ENCODE results near the gene SH2D5. TPM values are rescaled to one million over a fixed set of nuclear protein-coding genes. Genes with fewer than 3 reads are reported as not detected.
A peak's percentile ranks its signal among the peaks of the same experiment; 100 is the strongest.

The SH2D5 gene
- total and polyA plus RNA-seq, 3 experiments from 2014 or later = 0.13 to 0.24 TPM; not detected in 1

GRCh38 chr1:20708891-20709290 is 23.6 kb downstream of the SH2D5 start:
- Histone ChIP-seq H3K9me3 (ENCODE audit: low read length) (no peaks in the 10 kb centered on the region), H3K4me1 (ENCODE audit: insufficient read depth, low read length) (no peaks in the 10 kb centered on the region), H3K27me3 (ENCODE audit: insufficient read depth, low read length, poor library complexity, severe bottlenecking) (no peaks in the 10 kb centered on the region), H3K36me3 (ENCODE audit: insufficient read depth, low read length) (no peaks in the 10 kb centered on the region), H3K27ac (ENCODE audit: low read depth, low read length) (no peak overlapping the region), H3K4me3 (ENCODE audit: low read length) (no peak overlapping the region)
- H3K9me3 Mint-ChIP-seq = no peaks in the 10 kb centered on the region
- CTCF ChIA-PET = interaction anchor here (3.8 kb wide), 1 partner anchor 12 kb away, joined by 24 read pairs; no protein-coding TSS in a partner anchor
- no peak for DNase-seq
- peaks cover 4 to 8% of the 10 kb centered on the region in 2 donors for H3K27me3 Mint-ChIP-seq
- H3K4me1 Mint-ChIP-seq = no peaks in the 10 kb centered on the region
- H3K36me3 Mint-ChIP-seq = no peaks in the 10 kb centered on the region
- H3K4me3 Mint-ChIP-seq = no peak overlapping the region
- POLR2A ChIA-PET = no interaction called here
- no peak overlapping the region for H3K27ac Mint-ChIP-seq

GRCh38 chr1:20708057-20708456 is 24.4 kb downstream of the SH2D5 start:
- H3K36me3 Mint-ChIP-seq = no peaks in the 10 kb centered on the region
- no peak overlapping the region for H3K4me3 Mint-ChIP-seq
- DNase-seq = no peak
- H3K27ac Mint-ChIP-seq = no peak overlapping the region
- Histone ChIP-seq H3K36me3 (ENCODE audit: insufficient read depth, low read length) (no peaks in the 10 kb centered on the region), H3K9me3 (ENCODE audit: low read length) (no peaks in the 10 kb centered on the region), H3K4me1 (ENCODE audit: insufficient read depth, low read length) (no peaks in the 10 kb centered on the region), H3K27me3 (ENCODE audit: insufficient read depth, low read length, poor library complexity, severe bottlenecking) (no peaks in the 10 kb centered on the region), H3K4me3 (ENCODE audit: low read length) (no peak overlapping the region), H3K27ac (ENCODE audit: low read depth, low read length) (no peak overlapping the region)
- no peaks in the 10 kb centered on the region for H3K4me1 Mint-ChIP-seq
- H3K27me3 Mint-ChIP-seq = peaks cover 2 to 4% of the 10 kb centered on the region in 2 donors
- POLR2A ChIA-PET = no interaction called here
- CTCF ChIA-PET = interaction anchor here (1.0 to 3.8 kb wide), 2 partner anchors 12 to 21 kb away, joined by 3 to 24 read pairs; no protein-coding TSS in a partner anchor
- no peaks in the 10 kb centered on the region for H3K9me3 Mint-ChIP-seq

GRCh38 chr1:20706841-20707240 is 25.7 kb downstream of the SH2D5 start:
- H3K4me3 Mint-ChIP-seq = no peak overlapping the region
- CTCF ChIA-PET = interaction anchor here (1.0 to 3.8 kb wide), 2 partner anchors 10 to 20 kb away, joined by 3 to 24 read pairs; no protein-coding TSS in a partner anchor
- Histone ChIP-seq H3K27me3 (ENCODE audit: insufficient read depth, low read length, poor library complexity, severe bottlenecking) (no peaks in the 10 kb centered on the region), H3K27ac (ENCODE audit: low read depth, low read length) (no peak overlapping the region), H3K4me3 (ENCODE audit: low read length) (no peak overlapping the region), H3K9me3 (ENCODE audit: low read length) (no peaks in the 10 kb centered on the region), H3K4me1 (ENCODE audit: insufficient read depth, low read length) (no peaks in the 10 kb centered on the region), H3K36me3 (ENCODE audit: insufficient read depth, low read length) (no peaks in the 10 kb centered on the region)
- peaks cover 2 to 4% of the 10 kb centered on the region in 2 donors for H3K27me3 Mint-ChIP-seq
- H3K27ac Mint-ChIP-seq = no peak overlapping the region
- H3K4me1 Mint-ChIP-seq = no peaks in the 10 kb centered on the region
- no peaks in the 10 kb centered on the region for H3K9me3 Mint-ChIP-seq
- no peak for DNase-seq
- POLR2A ChIA-PET = no interaction called here
- no peaks in the 10 kb centered on the region for H3K36me3 Mint-ChIP-seq

- Histone ChIP-seq H3K4me1 (ENCODE audit: insufficient read depth, low read length) (no peaks in the 10 kb centered on the region), H3K4me3 (ENCODE audit: low read length) (no peak overlapping the region), H3K36me3 (ENCODE audit: insufficient read depth, low read length) (no peaks in the 10 kb centered on the region), H3K27me3 (ENCODE audit: insufficient read depth, low read length, poor library complexity, severe bottlenecking) (no peaks in the 10 kb centered on the region), H3K27ac (ENCODE audit: low read depth, low read length) (no peak overlapping the region), H3K9me3 (ENCODE audit: low read length) (no peaks in the 10 kb centered on the region)
- H3K4me3 Mint-ChIP-seq = no peak overlapping the region
- no peak overlapping the region for H3K27ac Mint-ChIP-seq
- ChIA-PET POLR2A (no interaction called here), CTCF (interaction anchor here (3.8 kb wide), 1 partner anchor 9 kb away, joined by 24 read pairs; no protein-coding TSS in a partner anchor)
- H3K4me1 Mint-ChIP-seq = no peaks in the 10 kb centered on the region
- no peak for DNase-seq
- peaks cover 0 to 1% (median 0%) of the 10 kb centered on the region in 3 donors for H3K36me3 Mint-ChIP-seq
- H3K27me3 Mint-ChIP-seq = no peaks in the 10 kb centered on the region
- no peaks in the 10 kb centered on the region for H3K9me3 Mint-ChIP-seq
These were observed 27.2 kb downstream of the SH2D5 start for GRCh38 chr1:20705203-20705755.

GRCh38 chr1:20704390-20705202 is 27.9 kb downstream of the SH2D5 start:
- ChIA-PET POLR2A (no interaction called here), CTCF (no interaction called here)
- H3K4me3 ChIP-seq (ENCODE audit: low read length) = no peak overlapping the region
- Mint-ChIP-seq H3K36me3 (peaks cover 0 to 1% (median 0%) of the 10 kb centered on the region in 3 donors), H3K9me3 (no peaks in the 10 kb centered on the region), H3K4me3 (no peak overlapping the region), H3K4me1 (no peaks in the 10 kb centered on the region), H3K27ac (no peak overlapping the region), H3K27me3 (no peaks in the 10 kb centered on the region)
- no peaks in the 10 kb centered on the region for H3K36me3 ChIP-seq (ENCODE audit: insufficient read depth, low read length)
- H3K4me1 ChIP-seq (ENCODE audit: insufficient read depth, low read length) = no peaks in the 10 kb centered on the region
- H3K27me3 ChIP-seq (ENCODE audit: insufficient read depth, low read length, poor library complexity, severe bottlenecking) = no peaks in the 10 kb centered on the region
- H3K9me3 ChIP-seq (ENCODE audit: low read length) = no peaks in the 10 kb centered on the region
- DNase-seq = no peak
- no peak overlapping the region for H3K27ac ChIP-seq (ENCODE audit: low read depth, low read length)

GRCh38 chr1:20703124-20703756 is 29.3 kb downstream of the SH2D5 start:
- Histone ChIP-seq H3K4me1 (ENCODE audit: insufficient read depth, low read length) (no peaks in the 10 kb centered on the region), H3K27ac (ENCODE audit: low read depth, low read length) (no peak overlapping the region), H3K9me3 (ENCODE audit: low read length) (no peaks in the 10 kb centered on the region), H3K27me3 (ENCODE audit: insufficient read depth, low read length, poor library complexity, severe bottlenecking) (no peaks in the 10 kb centered on the region), H3K36me3 (ENCODE audit: insufficient read depth, low read length) (no peaks in the 10 kb centered on the region), H3K4me3 (ENCODE audit: low read length) (no peak overlapping the region)
- Mint-ChIP-seq H3K4me1 (no peaks in the 10 kb centered on the region), H3K27ac (no peak overlapping the region), H3K36me3 (peaks cover 0 to 1% (median 0%) of the 10 kb centered on the region in 3 donors), H3K9me3 (no peaks in the 10 kb centered on the region), H3K4me3 (no peak overlapping the region), H3K27me3 (no peaks in the 10 kb centered on the region)
- ChIA-PET POLR2A (no interaction called here), CTCF (no interaction called here)
- DNase-seq = no peak

GRCh38 chr1:20702416-20702815 is 30.1 kb downstream of the SH2D5 start:
- H3K4me1 ChIP-seq (ENCODE audit: insufficient read depth, low read length) = no peaks in the 10 kb centered on the region
- no peaks in the 10 kb centered on the region for H3K9me3 ChIP-seq (ENCODE audit: low read length)
- Mint-ChIP-seq H3K4me3 (no peak overlapping the region), H3K36me3 (peaks cover 0 to 1% (median 0%) of the 10 kb centered on the region in 3 donors), H3K9me3 (no peaks in the 10 kb centered on the region), H3K27ac (no peak overlapping the region), H3K4me1 (no peaks in the 10 kb centered on the region), H3K27me3 (no peaks in the 10 kb centered on the region)
- H3K27me3 ChIP-seq (ENCODE audit: insufficient read depth, low read length, poor library complexity, severe bottlenecking) = no peaks in the 10 kb centered on the region
- no peak for DNase-seq
- ChIA-PET CTCF (interaction anchor here (1.0 to 1.1 kb wide), 2 partner anchors 28 to 493 kb away, joined by 3 to 5 read pairs; no protein-coding TSS in a partner anchor), POLR2A (no interaction called here)
- no peak overlapping the region for H3K4me3 ChIP-seq (ENCODE audit: low read length)
- no peaks in the 10 kb centered on the region for H3K36me3 ChIP-seq (ENCODE audit: insufficient read depth, low read length)
- no peak overlapping the region for H3K27ac ChIP-seq (ENCODE audit: low read depth, low read length)

- ChIA-PET CTCF (interaction anchor here (1.0 to 1.1 kb wide), 2 partner anchors 29 to 494 kb away, joined by 3 to 5 read pairs; no protein-coding TSS in a partner anchor), POLR2A (no interaction called here)
- Mint-ChIP-seq H3K27ac (peak overlapping the region in 2 of 8 donors; percentile 21 to 87), H3K4me1 (peaks cover 0 to 2% (median 2%) of the 10 kb centered on the region in 3 donors), H3K27me3 (no peaks in the 10 kb centered on the region), H3K9me3 (no peaks in the 10 kb centered on the region), H3K36me3 (peaks cover 0 to 1% (median 0%) of the 10 kb centered on the region in 3 donors), H3K4me3 (no peak overlapping the region)
- Histone ChIP-seq H3K9me3 (ENCODE audit: low read length) (no peaks in the 10 kb centered on the region), H3K27me3 (ENCODE audit: insufficient read depth, low read length, poor library complexity, severe bottlenecking) (no peaks in the 10 kb centered on the region), H3K4me1 (ENCODE audit: insufficient read depth, low read length) (peaks cover 3% of the 10 kb centered on the region), H3K27ac (ENCODE audit: low read depth, low read length) (no peak overlapping the region), H3K4me3 (ENCODE audit: low read length) (no peak overlapping the region), H3K36me3 (ENCODE audit: insufficient read depth, low read length) (no peaks in the 10 kb centered on the region)
- DNase-seq = no peak
These were observed 30.7 kb downstream of the SH2D5 start for GRCh38 chr1:20701847-20702246.

Measured in CD8-positive, alpha-beta memory T cell (primary cell).